Gastroesophageal sphincter (tissue), 3 donors: ENCODE results near the gene SLC17A8.

ENCODE experiments used
- EP300 ChIP-seq: sonication (generic); formaldehyde crosslinking; IDR thresholded peaks from one replicate; pipeline ENCODE4 v1.6.1; 2017; ENCODE audit warnings: antibody characterized with exemption, mild to moderate bottlenecking
- TF ChIP-seq, protein P1 (sequence below), 4 experiments: fragments of 200-600 bp in 2 of 4; fragments of 450-650 bp in 2 of 4; sonication (generic) in 1 of 4; IDR thresholded peaks; one replicate each; pipeline ENCODE4 v1.5.1; 2017 to 2019; ENCODE audit warnings: antibody characterized with exemption in 4 of 4, mild to moderate bottlenecking in 2 of 4, moderate library complexity in 2 of 4

DNA sequence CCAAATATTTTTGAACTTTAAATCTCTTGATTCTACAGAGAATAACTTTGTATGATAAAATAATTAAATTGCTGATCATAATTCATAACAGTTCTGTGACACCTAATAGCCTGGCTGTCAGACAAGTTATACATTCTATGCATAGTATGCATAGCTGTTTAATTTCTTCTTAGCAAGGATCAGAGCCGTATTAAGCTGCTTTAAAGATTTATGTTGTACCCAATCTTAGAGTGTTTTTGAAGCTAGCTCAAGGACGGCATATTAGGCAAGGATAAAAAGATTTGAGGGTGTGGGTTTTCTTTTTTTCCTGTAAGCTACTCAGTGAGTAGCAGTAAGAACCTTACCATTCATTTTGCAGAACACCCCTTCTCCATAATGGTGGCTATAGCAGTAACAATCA is 45.9 kb downstream of the SLC17A8 start:
- TF ChIP-seq, protein P1, sequence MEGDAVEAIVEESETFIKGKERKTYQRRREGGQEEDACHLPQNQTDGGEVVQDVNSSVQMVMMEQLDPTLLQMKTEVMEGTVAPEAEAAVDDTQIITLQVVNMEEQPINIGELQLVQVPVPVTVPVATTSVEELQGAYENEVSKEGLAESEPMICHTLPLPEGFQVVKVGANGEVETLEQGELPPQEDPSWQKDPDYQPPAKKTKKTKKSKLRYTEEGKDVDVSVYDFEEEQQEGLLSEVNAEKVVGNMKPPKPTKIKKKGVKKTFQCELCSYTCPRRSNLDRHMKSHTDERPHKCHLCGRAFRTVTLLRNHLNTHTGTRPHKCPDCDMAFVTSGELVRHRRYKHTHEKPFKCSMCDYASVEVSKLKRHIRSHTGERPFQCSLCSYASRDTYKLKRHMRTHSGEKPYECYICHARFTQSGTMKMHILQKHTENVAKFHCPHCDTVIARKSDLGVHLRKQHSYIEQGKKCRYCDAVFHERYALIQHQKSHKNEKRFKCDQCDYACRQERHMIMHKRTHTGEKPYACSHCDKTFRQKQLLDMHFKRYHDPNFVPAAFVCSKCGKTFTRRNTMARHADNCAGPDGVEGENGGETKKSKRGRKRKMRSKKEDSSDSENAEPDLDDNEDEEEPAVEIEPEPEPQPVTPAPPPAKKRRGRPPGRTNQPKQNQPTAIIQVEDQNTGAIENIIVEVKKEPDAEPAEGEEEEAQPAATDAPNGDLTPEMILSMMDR (IDR thresholded peaks at IDR 0.05) = no peak
- no peak for TF ChIP-seq EP300
